Breast epithelium (tissue), 4 donors: ENCODE measurements around the gene GREB1. TPM values are rescaled to one million over a fixed set of nuclear protein-coding genes. Genes with fewer than 3 reads are reported as not detected.

Source experiments
- DNase-seq, 2 donors: peaks; one replicate each; pipeline ENCODE4 v3.0.0-alpha.2; 2019; ENCODE audit warnings: low spot score in 2 of 2
- H3K27ac ChIP-seq, 2 donors: fragments of 200-600 bp; sonication (generic) in 1 of 2; one replicate each; pipeline ENCODE4 v1.5.1; 2016 to 2019; ENCODE audit warnings: mild to moderate bottlenecking in 1 of 2
- H3K27me3 ChIP-seq, 2 donors: fragments of 200-600 bp; sonication (generic) in 1 of 2; one replicate each; pipeline versions ENCODE4 v1.5.1 to v1.6.0; 2017 to 2019; ENCODE audit warnings: control low read depth in 1 of 2, mild to moderate bottlenecking in 1 of 2
- H3K36me3 ChIP-seq: fragments of 200-600 bp; one replicate; pipeline ENCODE4 v1.5.1; 2019
- H3K4me1 ChIP-seq, 2 donors: fragments of 200-600 bp; sonication (generic); one replicate each; pipeline ENCODE4 v1.5.1; 2016 to 2019; ENCODE audit warnings: control low read depth in 1 of 2
- H3K4me3 ChIP-seq, 3 donors: fragments of 200-600 bp; sonication (generic); 1 replicate in 2 of 3; 2 replicates in 1 of 3; pipeline ENCODE4 v1.5.1; 2016 to 2019; ENCODE audit warnings: mild to moderate bottlenecking in 3 of 3, moderate library complexity in 2 of 3
- H3K9me3 ChIP-seq, 2 donors: fragments of 200-600 bp; sonication (generic) in 1 of 2; one replicate each; pipeline ENCODE4 v1.5.1; 2016 to 2019; ENCODE audit warnings: control low read depth in 1 of 2
- CTCF ChIP-seq, 3 donors: fragments of 450-650 bp; IDR thresholded peaks; one replicate each; pipeline ENCODE4 v1.5.1; 2016 to 2017; ENCODE audit warnings: antibody characterized with exemption in 3 of 3, mild to moderate bottlenecking in 3 of 3, moderate library complexity in 3 of 3
- POLR2A ChIP-seq: fragments of 450-650 bp; IDR thresholded peaks from one replicate; pipeline ENCODE4 v1.6.1; 2016; ENCODE audit warnings: antibody characterized with exemption, mild to moderate bottlenecking, moderate library complexity
- POLR2AphosphoS5 ChIP-seq, 3 donors: sonication (generic); formaldehyde crosslinking; IDR thresholded peaks; one replicate each; pipeline ENCODE4 v1.6.1; 2017; ENCODE audit warnings: antibody characterized with exemption in 3 of 3
- intact Hi-C: fragments of 100-400 bp; cut with DNase I; formaldehyde crosslinking; loops from one replicate; pipeline ENCODE4 v1.15.1; 2023; ENCODE audit warnings: low total_unique reads
- total RNA-seq, 3 donors: library from RNA; depleted of rRNA; stranded (reverse); fragments of >200 nt; gene quantifications; one replicate each; pipeline ENCODE4 v1.1.0, GENCODE V29; 2016

The GREB1 gene
- total RNA-seq, 3 donors from 2014 or later, result 5.4 to 83.6 (median 42.9) TPM

GRCh38 chr2:11675423-11676112 is 141.7 kb downstream of the GREB1 start:
- H3K9me3 ChIP-seq, result peaks cover 0 to 4% of the 10 kb centered on the region in 2 donors
- no peak overlapping the region for H3K4me3 ChIP-seq
- intact Hi-C loops, result no loop called here
- H3K4me1 ChIP-seq, result no peaks in the 10 kb centered on the region
- no peaks in the 10 kb centered on the region for H3K36me3 ChIP-seq
- no peak for DNase-seq
- peaks cover 0 to 23% of the 10 kb centered on the region in 2 donors for H3K27me3 ChIP-seq
- no peak for TF ChIP-seq POLR2AphosphoS5 (IDR thresholded peaks at IDR 0.05)
- no peak overlapping the region for H3K27ac ChIP-seq

- H3K27ac ChIP-seq, result no peak overlapping the region
- intact Hi-C loops, result no loop called here
- H3K9me3 ChIP-seq, result peaks cover 0 to 4% of the 10 kb centered on the region in 2 donors
- no peak overlapping the region for H3K4me3 ChIP-seq
- no peak for DNase-seq
- H3K27me3 ChIP-seq, result peaks cover 0 to 23% of the 10 kb centered on the region in 2 donors
- TF ChIP-seq POLR2AphosphoS5 (IDR thresholded peaks at IDR 0.05), result no peak
- TF ChIP-seq POLR2A, result no peak
- TF ChIP-seq CTCF (IDR thresholded peaks at IDR 0.05), result no peak
- H3K4me1 ChIP-seq, result no peaks in the 10 kb centered on the region
- no peaks in the 10 kb centered on the region for H3K36me3 ChIP-seq
These were observed 142.8 kb downstream of the GREB1 start for GRCh38 chr2:11676640-11677039.

GRCh38 chr2:11677136-11678055 is 143.6 kb downstream of the GREB1 start:
- no peak for TF ChIP-seq CTCF (IDR thresholded peaks at IDR 0.05)
- no peak for TF ChIP-seq POLR2A
- TF ChIP-seq POLR2AphosphoS5 (IDR thresholded peaks at IDR 0.05), result no peak
- intact Hi-C loops, result no loop called here
- Histone ChIP-seq H3K4me1 (no peaks in the 10 kb centered on the region), H3K4me3 (no peak overlapping the region), H3K27ac (no peak overlapping the region), H3K27me3 (peaks cover 0 to 23% of the 10 kb centered on the region in 2 donors), H3K9me3 (peaks cover 0 to 4% of the 10 kb centered on the region in 2 donors), H3K36me3 (no peaks in the 10 kb centered on the region)
- no peak for DNase-seq

GRCh38 chr2:11678306-11678960 is 144.6 kb downstream of the GREB1 start:
- TF ChIP-seq POLR2A (no peak), CTCF (IDR thresholded peaks at IDR 0.05) (no peak), POLR2AphosphoS5 (IDR thresholded peaks at IDR 0.05) (no peak)
- no peaks in the 10 kb centered on the region for H3K36me3 ChIP-seq
- intact Hi-C loops, result no loop called here
- H3K27me3 ChIP-seq, result peaks cover 0 to 25% of the 10 kb centered on the region in 2 donors
- no peak overlapping the region for H3K27ac ChIP-seq
- no peak for DNase-seq
- no peak overlapping the region for H3K4me3 ChIP-seq
- peaks cover 0 to 4% of the 10 kb centered on the region in 2 donors for H3K9me3 ChIP-seq
- no peaks in the 10 kb centered on the region for H3K4me1 ChIP-seq

- H3K27me3 ChIP-seq, result peaks cover 0 to 31% of the 10 kb centered on the region in 2 donors
- peaks cover 0 to 4% of the 10 kb centered on the region in 2 donors for H3K9me3 ChIP-seq
- TF ChIP-seq POLR2A, result no peak
- no peak for DNase-seq
- no peaks in the 10 kb centered on the region for H3K4me1 ChIP-seq
- intact Hi-C loops, result no loop called here
- H3K36me3 ChIP-seq, result no peaks in the 10 kb centered on the region
- H3K4me3 ChIP-seq, result no peak overlapping the region
- H3K27ac ChIP-seq, result no peak overlapping the region
These were observed 145.2 kb downstream of the GREB1 start for GRCh38 chr2:11679016-11679415.
